Keratinocyte (primary cell): Measurements from ENCODE around the gene NF1.

Experiments used
- CTCF ChIP-seq, 3 experiments: IDR thresholded peaks in 1 of 3; conservative IDR thresholded peaks in 1 of 3; optimal IDR thresholded peaks in 1 of 3; 2 replicates in 2 of 3; 3 replicates in 1 of 3; pipeline versions ENCODE3 to v1.5.1; 2011; ENCODE audit warnings: low read length in 3 of 3, mild to moderate bottlenecking in 3 of 3, moderate library complexity in 2 of 3, control low read depth in 1 of 3, inconsistent platforms in 1 of 3; ENCODE audit not compliant: insufficient read depth in 2 of 3; ENCODE audit errors: extremely low read depth in 1 of 3
- EZH2 ChIP-seq: IDR thresholded peaks from one replicate; pipeline ENCODE4 v1.6.1; 2012; ENCODE audit warnings: inconsistent platforms, mild to moderate bottlenecking, low read length, moderate library complexity

DNA sequence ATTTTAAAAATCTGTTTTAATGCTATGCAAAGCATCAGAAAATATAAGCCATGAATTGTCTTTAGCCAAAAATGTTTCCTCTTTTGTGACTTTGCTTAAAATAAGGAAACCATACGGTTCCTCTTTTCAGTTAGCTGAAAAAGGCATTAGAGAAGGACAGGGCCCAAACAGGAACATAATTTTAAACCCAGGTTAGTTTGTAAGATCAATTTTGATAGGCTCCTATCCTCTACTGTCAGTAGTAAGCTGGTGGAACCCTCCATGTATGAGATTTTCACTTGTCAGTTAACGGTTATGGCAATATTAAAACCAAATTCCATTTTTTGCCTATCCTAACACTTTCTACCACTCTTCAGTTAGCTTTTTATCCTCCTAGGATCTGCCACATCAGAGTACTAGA is 214.8 kb downstream of the NF1 start:
- TF ChIP-seq CTCF (optimal IDR thresholded peaks at IDR 0.05 in 1 of 3, IDR thresholded peaks at IDR 0.05 in 1 of 3, conservative IDR thresholded peaks at IDR 0.05 in 1 of 3; ENCODE audit: extremely low read depth in 1 of 3, insufficient read depth in 2 of 3, low read length in 3 of 3) (no peak), EZH2 (no peak)
